K562 (cell line): Measurements from ENCODE around the gene SGTB. TPM values are rescaled to one million over a fixed set of nuclear protein-coding genes. Genes with fewer than 3 reads are reported as not detected.

Source experiments
- ATAC-seq: fragments of 200-7000 bp; cut with Tn5 transposase; 3 replicates; pipeline ENCODE4 v1.9.1; 2020; ENCODE audit warnings: moderate library complexity
- BruUV-seq: library from RNA; stranded (reverse); fragments of 400-500 nt; replicated peaks from 2 replicates; lab custom pipeline; 2021; lab: Mats Ljungman, UMichigan
- CTCF ChIA-PET: fragments of 300-600 bp; formaldehyde crosslinking; extraction: SDS; loops from one replicate; lab custom pipeline; 2021; ENCODE audit warnings: low intra/inter-chr PET ratio; lab: Yijun Ruan, JAX
- POLR2A ChIA-PET: fragments of 300-600, 350-650 bp; sonication (Branson Sonifier 250); formaldehyde crosslinking; extraction: SDS; loops from one replicate; lab custom pipeline; 2021; ENCODE audit warnings: antibody characterized with exemption, inconsistent platforms; lab: Yijun Ruan, JAX
- DNase-seq, 4 experiments: peaks; one replicate each; pipeline versions ENCODE4 v3.0.0 to v3.0.0-alpha.2; 2011 to 2018; ENCODE audit warnings: low spot score in 3 of 4, mixed read lengths in 3 of 4; ENCODE audit errors: extremely low read depth in 1 of 4
- FAIRE-seq: peaks from 2 replicates; lab custom pipeline; 2011; peaks lifted over from hg19 to GRCh38; lab: Jason Lieb, UNC
- H2AFZ ChIP-seq: 2 replicates; pipeline ENCODE4 v1.6.0; 2011; ENCODE audit warnings: low read depth, low read length, control low read depth, inconsistent platforms
- H3K27ac ChIP-seq: fragments of 200-600 bp; 3 replicates; pipeline ENCODE4 v1.8.0; 2011; ENCODE audit warnings: low read depth, mild to moderate bottlenecking, control low read depth, inconsistent platforms, low read length, moderate library complexity, mixed read lengths; ENCODE audit errors: extremely low read depth
- H3K27me3 ChIP-seq, 2 experiments: fragments of 300-600 bp in 1 of 2; 2 replicates in 1 of 2; 3 replicates in 1 of 2; pipeline versions ENCODE4 v1.6.0 to v1.8.0; 2011; ENCODE audit warnings: inconsistent platforms in 2 of 2, low read length in 2 of 2, mild to moderate bottlenecking in 1 of 2, mixed read lengths in 1 of 2, moderate library complexity in 1 of 2; ENCODE audit not compliant: control insufficient read depth in 2 of 2, insufficient read depth in 2 of 2
- H3K36me3 ChIP-seq: fragments of 300-600 bp; 3 replicates; pipeline ENCODE4 v1.8.0; 2011; ENCODE audit warnings: mild to moderate bottlenecking, low read length, inconsistent platforms; ENCODE audit not compliant: control insufficient read depth, insufficient read depth
- H3K4me1 ChIP-seq, 2 experiments: fragments of 200-600 bp in 1 of 2; replicated peaks in 1 of 2; 2 replicates in 1 of 2; 3 replicates in 1 of 2; pipeline versions ENCODE4 v1.5.1 to v1.8.0; 2011; ENCODE audit warnings: inconsistent platforms in 2 of 2, low read length in 2 of 2, mild to moderate bottlenecking in 1 of 2, mixed read lengths in 1 of 2, moderate library complexity in 1 of 2; ENCODE audit not compliant: control insufficient read depth in 2 of 2, insufficient read depth in 2 of 2
- H3K4me2 ChIP-seq: 2 replicates; pipeline ENCODE4 v1.6.1; 2011; ENCODE audit warnings: low read length, control low read depth, inconsistent platforms, mixed read lengths; ENCODE audit not compliant: insufficient read depth
- H3K4me3 ChIP-seq: fragments of 200-600 bp; sonication (generic), shearing (Covaris generic); 2 replicates; pipeline ENCODE4 v1.5.1; 2016; ENCODE audit warnings: control low read depth, inconsistent platforms
- H3K79me2 ChIP-seq: fragments of 200-600 bp; 3 replicates; pipeline ENCODE4 v1.8.0; 2011; ENCODE audit warnings: low read length, inconsistent platforms; ENCODE audit not compliant: control insufficient read depth, insufficient read depth
- H3K9ac ChIP-seq, 2 experiments: 2 replicates each; pipeline versions ENCODE4 v1.6.0 to v1.6.1; 2011; ENCODE audit warnings: low read depth in 2 of 2, low read length in 2 of 2, control low read depth in 1 of 2, inconsistent platforms in 1 of 2, mild to moderate bottlenecking in 1 of 2, mixed read lengths in 1 of 2; ENCODE audit not compliant: insufficient read depth in 1 of 2
- H3K9me1 ChIP-seq: one replicate; pipeline ENCODE4 v1.6.0; 2011; ENCODE audit warnings: inconsistent platforms, mild to moderate bottlenecking, low read length, moderate library complexity; ENCODE audit not compliant: control insufficient read depth, insufficient read depth
- H3K9me3 ChIP-seq: replicated peaks from 2 replicates; pipeline ENCODE4 v1.5.1; 2011; ENCODE audit warnings: low read depth, low read length, inconsistent platforms; ENCODE audit not compliant: control insufficient read depth, insufficient read depth
- H4K20me1 ChIP-seq: replicated peaks from 2 replicates; pipeline ENCODE4 v1.6.1; 2011; ENCODE audit warnings: low read length, inconsistent platforms, mixed read lengths; ENCODE audit not compliant: control insufficient read depth, insufficient read depth
- CHD1 ChIP-seq: fragments of 200-600 bp; sonication (generic); IDR thresholded peaks from one replicate; pipeline ENCODE4 v1.6.1; 2012; ENCODE audit warnings: mild to moderate bottlenecking, moderate library complexity, low read length, inconsistent platforms
- ELF2 ChIP-seq: fragments of 250-450 bp; sonication (Bioruptor Pico); IDR thresholded peaks from 2 replicates; pipeline ENCODE4 v1.5.0; 2021; ENCODE audit warnings: mild to moderate bottlenecking
- ESRRB ChIP-seq: fragments of 250-450 bp; sonication (Bioruptor Pico); IDR thresholded peaks from 2 replicates; pipeline ENCODE4 v1.5.0; 2020; ENCODE audit warnings: mild to moderate bottlenecking, moderate library complexity, borderline replicate concordance
- KHSRP ChIP-seq: fragments of 450-650 bp; IDR thresholded peaks from 2 replicates; pipeline ENCODE4 v1.6.1; 2017
- MEIS2 ChIP-seq: fragments of 450-650 bp; IDR thresholded peaks from 2 replicates; pipeline ENCODE4 v1.6.1; 2014; ENCODE audit warnings: mild to moderate bottlenecking; ENCODE audit not compliant: partially characterized antibody
- RBM17 ChIP-seq: fragments of 200-400 bp; formaldehyde crosslinking; IDR thresholded peaks from 2 replicates; pipeline ENCODE4 v1.6.1; 2017; ENCODE audit warnings: low read depth, mild to moderate bottlenecking, low read length, borderline replicate concordance
- SRSF9 ChIP-seq: fragments of 200-400 bp; formaldehyde crosslinking; IDR thresholded peaks from 2 replicates; pipeline ENCODE4 v1.6.1; 2017; ENCODE audit warnings: low read depth, low read length, borderline replicate concordance
- TCFL5 ChIP-seq: fragments of 250-450 bp; sonication (Bioruptor Pico); conservative IDR thresholded peaks from 2 replicates; pipeline ENCODE4 v1.6.1; 2021; ENCODE audit warnings: mild to moderate bottlenecking, moderate library complexity, matching md5 sums
- ZNF644 ChIP-seq: fragments of 200-800 bp; sonication (Bioruptor generic); IDR thresholded peaks from 2 replicates; pipeline ENCODE4 v1.6.1; 2016; ENCODE audit warnings: low read depth, missing genetic modification characterization, missing compliant biosample characterization
- in situ Hi-C: fragments of 300-500 bp; cut with MboI; formaldehyde crosslinking; loops from 4 replicates; pipeline ENCODE4 v1.15.0; 2018; ENCODE audit warnings: inconsistent platforms, mixed read lengths
- intact Hi-C: fragments of 100-400 bp; cut with micrococcal nuclease; formaldehyde crosslinking; loops from 2 replicates; pipeline ENCODE4 v1.14.2; 2022
- polyA plus RNA-seq, 8 experiments: library from polyadenylated mRNA; depleted of rRNA in 4 of 8; stranded (reverse) in 5 of 8; unstranded in 3 of 8; fragments of >200 nt; fragmentation: Nextera tagmentation in 2 of 8; fragmentation: Illumina TruSeq in 1 of 8; extraction: Ambion mirVana in 2 of 8; extraction: Trizol in 1 of 8; gene quantifications; 2 replicates each; pipeline versions ENCODE4 v1.2.1 to v1.2.3, GENCODE V29; 2011 to 2014; ENCODE audit warnings: inconsistent platforms in 1 of 8, missing spikeins in 1 of 8
- total RNA-seq, 7 experiments: library from RNA; depleted of rRNA in 6 of 7; stranded (reverse); fragments of >200 nt in 6 of 7; fragmentation: Illumina TruSeq in 2 of 7; extraction: Trizol in 2 of 7; gene quantifications; 2 replicates each; pipeline versions ENCODE4 v1.2.1 to v1.2.3, GENCODE V29; 2011 to 2021; ENCODE audit warnings: low replicate concordance in 1 of 7
- TF ChIP-seq, protein P1 (sequence below): fragments of 250-450 bp; sonication (Bioruptor Pico); IDR thresholded peaks from 2 replicates; pipeline ENCODE4 v1.4.0; 2020; ENCODE audit warnings: mild to moderate bottlenecking, moderate library complexity
- TF ChIP-seq, protein P2 (sequence below): fragments of 250-450 bp; sonication (Bioruptor Pico); IDR thresholded peaks from 2 replicates; pipeline ENCODE4 v1.8.0; 2022; ENCODE audit warnings: inconsistent platforms, mild to moderate bottlenecking, moderate library complexity, borderline replicate concordance
- TF ChIP-seq, protein P3 (sequence below), 2 experiments: fragments of 450-650 bp in 1 of 2; IDR thresholded peaks; 2 replicates each; pipeline ENCODE4 v1.6.1; 2011 to 2017; ENCODE audit warnings: low read depth in 2 of 2, antibody characterized with exemption in 1 of 2, borderline replicate concordance in 1 of 2, low read length in 1 of 2, mild to moderate bottlenecking in 1 of 2, mixed read lengths in 1 of 2; ENCODE audit not compliant: control insufficient read depth in 1 of 2

The SGTB gene
- total and polyA plus RNA-seq, 9 of the 15 experiments (the other 6 are each of a cell fraction or from before 2014, with no cell fraction given): 1.3 to 8.4 (median 4.8) TPM

DNA sequence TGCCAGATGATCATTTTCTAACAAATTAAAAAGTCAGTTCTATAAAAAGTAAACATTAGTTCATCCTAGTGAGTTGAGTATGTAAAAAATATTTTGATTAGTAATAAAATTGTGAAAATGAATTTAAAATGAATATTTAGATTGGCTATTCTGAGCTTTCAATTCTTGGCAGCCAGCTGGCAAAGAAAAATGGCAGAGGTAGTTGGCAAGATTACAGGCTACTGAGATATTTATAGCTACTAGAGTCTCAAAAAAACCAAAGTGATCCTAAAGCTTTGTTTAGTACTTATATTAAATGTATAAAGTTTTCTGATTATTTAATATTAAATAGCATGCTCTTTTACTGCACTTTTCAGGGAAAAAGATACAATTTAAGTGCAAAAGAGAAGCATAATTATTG lies 25.0 kb downstream of the SGTB start:
- Histone ChIP-seq H3K4me1 (no peaks in the 10 kb centered on the region), H3K4me3 (no peak overlapping the region), H3K9ac (no peak overlapping the region), H3K27ac (no peak overlapping the region), H3K36me3 (no peaks in the 10 kb centered on the region; the same call in 2 of the 3 replicates), H3K27me3 (no peaks in the 10 kb centered on the region), H3K9me3 (no peaks in the 10 kb centered on the region), H3K4me2 (no peak overlapping the region), H3K79me2 (no peaks in the 10 kb centered on the region), H2AFZ (no peak overlapping the region), H3K9me1 (no peaks in the 10 kb centered on the region), H4K20me1 (no peaks in the 10 kb centered on the region)
- FAIRE-seq: no peak
- in situ Hi-C loops (no loop called here), intact Hi-C loops (no loop called here)
- TF ChIP-seq ZNF644 (tag) (no peak), SRSF9 (no peak), KHSRP (no peak), RBM17 (no peak), ELF2 (CRISPR knock-in tag) (no peak), ESRRB (CRISPR knock-in tag) (no peak), MEIS2 (no peak), TCFL5 (CRISPR knock-in tag) (no peak), CHD1 (no peak)
- TF ChIP-seq, protein P1, sequence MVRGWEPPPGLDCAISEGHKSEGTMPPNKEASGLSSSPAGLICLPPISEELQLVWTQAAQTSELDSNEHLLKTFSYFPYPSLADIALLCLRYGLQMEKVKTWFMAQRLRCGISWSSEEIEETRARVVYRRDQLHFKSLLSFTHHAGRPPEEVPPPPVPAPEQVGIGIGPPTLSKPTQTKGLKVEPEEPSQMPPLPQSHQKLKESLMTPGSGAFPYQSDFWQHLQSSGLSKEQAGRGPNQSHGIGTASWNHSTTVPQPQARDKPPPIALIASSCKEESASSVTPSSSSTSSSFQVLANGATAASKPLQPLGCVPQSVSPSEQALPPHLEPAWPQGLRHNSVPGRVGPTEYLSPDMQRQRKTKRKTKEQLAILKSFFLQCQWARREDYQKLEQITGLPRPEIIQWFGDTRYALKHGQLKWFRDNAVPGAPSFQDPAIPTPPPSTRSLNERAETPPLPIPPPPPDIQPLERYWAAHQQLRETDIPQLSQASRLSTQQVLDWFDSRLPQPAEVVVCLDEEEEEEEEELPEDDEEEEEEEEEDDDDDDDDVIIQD (CRISPR knock-in tag): no peak
- TF ChIP-seq, protein P2, sequence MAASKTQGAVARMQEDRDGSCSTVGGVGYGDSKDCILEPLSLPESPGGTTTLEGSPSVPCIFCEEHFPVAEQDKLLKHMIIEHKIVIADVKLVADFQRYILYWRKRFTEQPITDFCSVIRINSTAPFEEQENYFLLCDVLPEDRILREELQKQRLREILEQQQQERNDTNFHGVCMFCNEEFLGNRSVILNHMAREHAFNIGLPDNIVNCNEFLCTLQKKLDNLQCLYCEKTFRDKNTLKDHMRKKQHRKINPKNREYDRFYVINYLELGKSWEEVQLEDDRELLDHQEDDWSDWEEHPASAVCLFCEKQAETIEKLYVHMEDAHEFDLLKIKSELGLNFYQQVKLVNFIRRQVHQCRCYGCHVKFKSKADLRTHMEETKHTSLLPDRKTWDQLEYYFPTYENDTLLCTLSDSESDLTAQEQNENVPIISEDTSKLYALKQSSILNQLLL (CRISPR knock-in tag): no peak
- TF ChIP-seq, protein P3, sequence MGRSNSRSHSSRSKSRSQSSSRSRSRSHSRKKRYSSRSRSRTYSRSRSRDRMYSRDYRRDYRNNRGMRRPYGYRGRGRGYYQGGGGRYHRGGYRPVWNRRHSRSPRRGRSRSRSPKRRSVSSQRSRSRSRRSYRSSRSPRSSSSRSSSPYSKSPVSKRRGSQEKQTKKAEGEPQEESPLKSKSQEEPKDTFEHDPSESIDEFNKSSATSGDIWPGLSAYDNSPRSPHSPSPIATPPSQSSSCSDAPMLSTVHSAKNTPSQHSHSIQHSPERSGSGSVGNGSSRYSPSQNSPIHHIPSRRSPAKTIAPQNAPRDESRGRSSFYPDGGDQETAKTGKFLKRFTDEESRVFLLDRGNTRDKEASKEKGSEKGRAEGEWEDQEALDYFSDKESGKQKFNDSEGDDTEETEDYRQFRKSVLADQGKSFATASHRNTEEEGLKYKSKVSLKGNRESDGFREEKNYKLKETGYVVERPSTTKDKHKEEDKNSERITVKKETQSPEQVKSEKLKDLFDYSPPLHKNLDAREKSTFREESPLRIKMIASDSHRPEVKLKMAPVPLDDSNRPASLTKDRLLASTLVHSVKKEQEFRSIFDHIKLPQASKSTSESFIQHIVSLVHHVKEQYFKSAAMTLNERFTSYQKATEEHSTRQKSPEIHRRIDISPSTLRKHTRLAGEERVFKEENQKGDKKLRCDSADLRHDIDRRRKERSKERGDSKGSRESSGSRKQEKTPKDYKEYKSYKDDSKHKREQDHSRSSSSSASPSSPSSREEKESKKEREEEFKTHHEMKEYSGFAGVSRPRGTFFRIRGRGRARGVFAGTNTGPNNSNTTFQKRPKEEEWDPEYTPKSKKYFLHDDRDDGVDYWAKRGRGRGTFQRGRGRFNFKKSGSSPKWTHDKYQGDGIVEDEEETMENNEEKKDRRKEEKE (IDR thresholded peaks at IDR 0.05; ENCODE audit: borderline replicate concordance in 1 of 2, control insufficient read depth in 1 of 2, low read depth in 2 of 2, low read length in 1 of 2): no peak
- no peak for ATAC-seq
- ChIA-PET CTCF (no interaction called here), POLR2A (interaction anchor here (0.9 kb wide), 1 partner anchor 11 kb away, joined by 3 read pairs; no protein-coding TSS in a partner anchor)
- no peak for DNase-seq
- no TSS peak for BruUV-seq
